ENCODE data around the gene RTN4R. TPM values are rescaled to one million over a fixed set of nuclear protein-coding genes. Genes with fewer than 3 reads are reported as not detected.

The RTN4R gene
- total and polyA plus RNA-seq, 2 of the 8 experiments (the other 6 are each of a cell fraction or from before 2014, with no cell fraction given): 21.8 to 41.3 TPM

- TF ChIP-seq SP1 (IDR thresholded peaks at IDR 0.05; ENCODE audit: low read depth, low read length) (no peak), SIX5 (IDR thresholded peaks at IDR 0.05; ENCODE audit: low read depth, low read length) (no peak), GABPA (IDR thresholded peaks at IDR 0.05; ENCODE audit: borderline replicate concordance, insufficient read depth, low read length) (no peak), CEBPB (IDR thresholded peaks at IDR 0.05; ENCODE audit: low read depth, low read length) (no peak), NRF1 (IDR thresholded peaks at IDR 0.05; ENCODE audit: low read depth, low read length) (no peak), SRF (IDR thresholded peaks at IDR 0.05; ENCODE audit: low read depth, low read length) (no peak)
These were observed 10.2 kb downstream of the RTN4R start (continued) for GRCh38 chr22:20258021-20258299.

Data from H1 (cell line).